NCI-H82 treated with DMSO at 0.1 percent for 48 hours (cell line): ENCODE results near the gene ARHGEF26.
"Not testable (repeated sequence)": the region's sequence is repeated elsewhere in the genome, so short reads cannot be mapped to it uniquely, and the experiment has no call there.

ENCODE experiments used
- DNase-seq: peaks from one replicate; lab custom pipeline; 2025; ENCODE audit not compliant: unreplicated experiment; lab: John Stamatoyannopoulos, UW

The ARHGEF26 gene, protein sequence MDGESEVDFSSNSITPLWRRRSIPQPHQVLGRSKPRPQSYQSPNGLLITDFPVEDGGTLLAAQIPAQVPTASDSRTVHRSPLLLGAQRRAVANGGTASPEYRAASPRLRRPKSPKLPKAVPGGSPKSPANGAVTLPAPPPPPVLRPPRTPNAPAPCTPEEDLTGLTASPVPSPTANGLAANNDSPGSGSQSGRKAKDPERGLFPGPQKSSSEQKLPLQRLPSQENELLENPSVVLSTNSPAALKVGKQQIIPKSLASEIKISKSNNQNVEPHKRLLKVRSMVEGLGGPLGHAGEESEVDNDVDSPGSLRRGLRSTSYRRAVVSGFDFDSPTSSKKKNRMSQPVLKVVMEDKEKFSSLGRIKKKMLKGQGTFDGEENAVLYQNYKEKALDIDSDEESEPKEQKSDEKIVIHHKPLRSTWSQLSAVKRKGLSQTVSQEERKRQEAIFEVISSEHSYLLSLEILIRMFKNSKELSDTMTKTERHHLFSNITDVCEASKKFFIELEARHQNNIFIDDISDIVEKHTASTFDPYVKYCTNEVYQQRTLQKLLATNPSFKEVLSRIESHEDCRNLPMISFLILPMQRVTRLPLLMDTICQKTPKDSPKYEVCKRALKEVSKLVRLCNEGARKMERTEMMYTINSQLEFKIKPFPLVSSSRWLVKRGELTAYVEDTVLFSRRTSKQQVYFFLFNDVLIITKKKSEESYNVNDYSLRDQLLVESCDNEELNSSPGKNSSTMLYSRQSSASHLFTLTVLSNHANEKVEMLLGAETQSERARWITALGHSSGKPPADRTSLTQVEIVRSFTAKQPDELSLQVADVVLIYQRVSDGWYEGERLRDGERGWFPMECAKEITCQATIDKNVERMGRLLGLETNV

GRCh38 chr3:154120961-154121700 lies at the start of gene ARHGEF26:
ARHGEF26 (plus strand) TSS chr3:154121390; CDS start chr3:154121993, 603 bp downstream.
- DNase-seq: peak; percentile 71

DNA sequence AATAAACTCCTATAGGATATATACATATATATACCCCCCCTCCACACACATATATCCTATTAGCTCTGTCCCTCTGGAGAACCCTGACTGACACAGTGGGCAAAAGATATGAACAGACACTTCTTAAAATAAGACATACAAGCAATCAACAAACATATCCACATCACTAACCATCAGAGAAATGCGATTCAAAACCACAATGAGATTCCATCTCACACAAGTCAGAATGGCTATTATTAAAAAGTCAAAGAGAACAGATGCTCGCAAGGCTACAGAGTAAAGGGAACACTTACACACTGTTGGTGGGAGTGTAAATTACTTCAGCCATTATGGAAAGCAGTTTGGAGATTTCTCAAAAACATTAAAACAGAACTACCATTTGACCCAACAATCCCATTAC lies 46.2 kb upstream of the ARHGEF26 start:
- no peak for DNase-seq

DNA sequence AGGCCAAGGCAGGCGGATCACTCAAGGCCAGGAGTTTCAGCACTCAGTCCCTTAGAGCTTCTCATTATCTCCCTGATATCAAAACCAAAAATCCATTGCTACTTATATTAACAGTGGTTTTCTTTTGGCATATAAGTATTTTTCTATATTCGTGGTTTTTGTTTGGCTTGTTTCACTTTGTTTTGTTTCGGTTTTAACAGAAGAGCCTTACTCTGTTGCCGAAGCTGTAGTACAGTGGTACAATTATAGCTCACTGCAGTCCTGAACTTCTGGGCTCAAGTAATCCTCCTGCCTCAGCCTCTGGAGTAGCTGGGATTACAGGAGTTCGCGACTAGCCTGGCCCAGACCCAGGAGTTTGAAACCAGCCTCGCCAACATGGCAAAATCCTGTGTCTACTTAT lies 42.5 kb upstream of the ARHGEF26 start:
- no peak for DNase-seq

DNA sequence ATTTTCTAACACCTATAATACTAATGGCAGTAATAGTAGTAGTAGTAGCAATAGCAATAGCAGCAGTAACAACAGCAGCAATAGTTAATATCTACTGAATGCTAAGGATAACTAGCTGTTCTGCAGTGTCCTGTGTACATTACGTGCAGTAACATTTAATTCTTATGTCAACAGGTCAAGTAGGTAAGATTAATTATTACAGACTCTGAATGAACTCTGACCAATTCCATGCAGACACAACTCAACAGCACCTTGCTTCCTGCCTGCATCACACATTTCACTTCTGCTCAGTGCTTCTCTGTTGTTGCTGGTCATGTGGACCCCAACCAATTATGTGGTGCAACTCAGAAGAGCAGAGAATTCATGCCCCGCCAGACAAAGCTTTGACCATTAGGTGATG lies 39.9 kb upstream of the ARHGEF26 start:
- DNase-seq: no peak

DNA sequence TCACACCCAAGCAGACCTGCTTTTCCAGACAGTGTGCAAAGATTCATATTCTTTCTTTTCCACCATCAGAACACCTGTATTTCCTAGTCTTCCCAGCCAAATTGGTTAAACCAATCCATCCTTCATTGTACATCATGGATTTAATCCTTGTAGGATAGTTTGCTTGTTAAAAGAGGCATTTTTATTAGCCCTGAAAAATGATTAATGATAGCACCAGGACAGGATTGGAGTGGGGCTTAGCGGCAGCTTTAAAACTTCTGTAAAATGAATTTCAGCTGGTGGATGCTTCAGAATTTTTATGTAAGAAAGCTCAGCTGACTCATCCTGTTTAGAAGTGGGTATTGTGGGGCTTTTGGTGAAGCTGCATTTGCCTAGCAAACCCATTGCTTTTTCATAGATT lies 36.1 kb upstream of the ARHGEF26 start:
- DNase-seq: no peak

GRCh38 chr3:154085799-154086198 lies 35.4 kb upstream of the ARHGEF26 start:
- no peak for DNase-seq

- no peak for DNase-seq
Observed at GRCh38 chr3:154086286-154086685, 34.9 kb upstream of the ARHGEF26 start.

DNA sequence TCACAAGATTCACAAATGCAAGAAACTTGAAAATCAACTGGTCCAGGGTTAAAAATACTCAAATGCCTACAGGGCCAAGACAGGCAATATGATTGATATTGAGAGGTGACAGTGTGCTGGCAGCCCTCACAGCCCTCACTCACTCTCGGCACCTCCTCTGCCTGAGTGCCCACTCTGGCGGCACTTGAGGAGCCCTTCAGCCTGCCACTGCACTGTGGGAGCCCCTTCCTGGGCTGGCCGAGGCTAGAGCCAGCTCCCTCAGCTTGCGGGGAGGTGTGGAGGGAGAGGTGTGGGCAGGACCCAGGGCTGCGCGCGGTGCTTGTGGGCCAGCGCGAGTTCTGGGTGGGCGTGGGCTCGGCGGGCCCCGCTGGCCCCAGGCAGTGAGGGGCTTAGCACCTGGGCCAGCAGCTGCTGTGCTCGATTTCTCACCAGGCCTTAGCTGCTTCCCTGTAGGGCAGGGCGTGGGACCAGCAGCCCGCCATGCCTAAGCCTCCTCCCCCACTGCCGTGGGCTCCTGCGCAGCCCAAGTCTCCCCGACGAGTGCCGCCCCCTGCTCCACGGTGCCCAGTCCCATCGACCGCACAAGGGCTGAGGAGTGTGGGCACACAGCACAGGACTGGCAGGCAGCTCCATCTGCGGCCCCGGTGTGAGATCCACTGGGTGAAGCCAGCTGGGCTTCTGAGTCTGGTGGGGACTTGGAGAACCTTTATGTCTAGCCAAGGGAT lies 33.3 kb upstream of the ARHGEF26 start:
- DNase-seq: not testable (repeated sequence)

DNA sequence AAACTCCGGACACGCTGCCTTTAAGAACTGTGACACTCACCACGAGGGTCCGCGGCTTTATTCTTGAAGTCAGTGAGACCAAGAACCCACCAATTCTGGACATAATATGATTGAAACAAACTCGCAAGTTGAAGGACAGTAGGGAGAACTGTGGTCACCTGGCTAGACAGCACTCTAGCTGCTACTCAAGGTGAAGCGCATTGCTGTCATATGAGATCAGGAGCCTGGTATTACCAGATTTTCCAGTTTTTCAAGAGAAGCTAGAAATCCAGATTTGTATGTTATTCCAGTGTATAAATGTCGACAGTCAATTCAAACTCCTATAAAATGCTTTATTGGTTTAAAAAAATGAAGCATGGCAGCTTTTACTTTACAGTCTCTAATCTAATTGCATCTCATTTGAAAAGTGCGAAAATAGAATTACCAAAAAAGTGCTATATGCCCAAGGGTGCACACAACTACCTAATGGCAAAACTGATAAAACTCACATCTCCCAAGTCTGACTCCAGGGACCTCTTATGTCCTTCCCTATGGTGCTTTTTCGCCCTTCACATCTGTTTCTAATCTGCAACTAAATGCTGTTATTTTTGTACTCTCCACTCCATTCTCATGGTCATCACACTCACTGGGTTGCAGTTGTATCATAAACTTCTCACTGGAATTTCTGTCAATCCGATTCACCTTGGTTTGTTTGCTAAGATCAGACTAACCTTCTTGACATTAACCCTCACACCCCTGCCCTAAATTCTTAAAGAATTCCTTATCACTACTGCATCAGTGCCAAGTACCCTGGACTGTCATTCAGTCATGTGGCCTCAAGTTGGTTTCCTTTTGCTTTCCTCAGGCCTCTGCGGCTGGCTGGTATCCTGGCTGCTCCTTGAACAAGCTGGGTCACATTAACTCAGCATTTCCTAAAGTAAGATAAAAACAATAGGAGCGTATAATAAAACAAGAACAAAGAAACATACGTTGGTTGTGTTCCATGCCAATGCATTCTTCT lies 31.5 kb upstream of the ARHGEF26 start:
- no peak for DNase-seq

- DNase-seq: no peak
Observed at GRCh38 chr3:154094051-154094450, 27.1 kb upstream of the ARHGEF26 start.

- DNase-seq: no peak
Observed at GRCh38 chr3:154095832-154096421, 25.3 kb upstream of the ARHGEF26 start.

DNA sequence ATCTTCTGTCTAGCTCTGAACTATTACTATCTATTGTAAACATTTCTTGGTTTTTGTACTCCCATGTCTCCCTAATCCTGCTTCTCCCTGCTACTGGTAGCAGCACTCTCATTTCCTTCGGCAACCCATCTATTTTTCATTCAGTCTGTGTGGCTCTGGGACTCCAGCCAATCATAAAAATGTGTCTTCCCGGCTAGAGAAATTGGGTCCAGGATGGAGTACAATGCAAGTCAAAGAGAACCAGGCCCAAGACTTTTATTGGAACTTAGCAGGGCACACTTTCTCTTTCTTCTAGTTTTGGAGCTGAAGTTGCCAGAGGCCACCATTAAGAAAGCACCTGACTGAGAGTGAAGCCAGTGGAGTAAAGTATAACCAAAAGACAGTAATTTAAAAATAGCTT lies 22.8 kb upstream of the ARHGEF26 start:
- DNase-seq: no peak

DNA sequence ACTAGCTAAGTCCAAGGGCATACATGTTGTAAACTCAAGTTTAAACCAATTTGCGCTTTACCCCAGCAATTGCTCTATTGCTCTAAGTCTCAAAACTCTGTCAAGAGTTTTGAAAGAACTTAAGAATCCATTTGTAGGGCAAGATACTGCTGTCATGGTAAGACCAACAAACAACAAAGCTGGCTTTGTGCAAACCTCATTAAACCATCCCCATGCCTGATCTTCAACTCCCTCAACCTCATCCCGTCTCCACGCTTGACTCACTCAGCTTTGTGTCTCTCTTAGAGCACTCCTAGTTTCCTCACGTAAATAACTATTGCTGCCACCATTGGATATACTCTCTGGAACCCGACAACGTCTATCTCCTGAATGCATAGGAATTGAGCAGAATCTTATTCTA lies 20.6 kb upstream of the ARHGEF26 start:
- no peak for DNase-seq

DNA sequence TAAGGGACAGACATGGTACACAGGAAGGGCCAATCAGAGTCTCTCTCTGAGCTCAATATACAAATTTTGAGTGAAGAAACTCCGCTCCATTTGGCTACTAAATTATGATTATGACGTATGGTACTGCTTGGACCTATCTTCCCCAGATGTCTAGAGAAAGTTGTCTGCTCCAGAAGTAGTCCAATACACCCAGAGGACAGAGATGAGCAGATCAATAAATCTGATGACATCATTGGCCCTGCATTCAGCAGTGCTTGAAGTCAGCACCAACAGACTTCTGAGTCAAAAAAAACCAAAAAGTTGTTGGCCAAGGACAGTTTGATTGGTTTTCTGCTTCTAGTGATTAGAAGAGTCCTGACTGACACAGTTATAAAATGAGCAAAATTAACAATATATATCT lies 19.9 kb upstream of the ARHGEF26 start:
- DNase-seq: no peak

GRCh38 chr3:154102225-154102624 lies 19.0 kb upstream of the ARHGEF26 start:
- no peak for DNase-seq

DNA sequence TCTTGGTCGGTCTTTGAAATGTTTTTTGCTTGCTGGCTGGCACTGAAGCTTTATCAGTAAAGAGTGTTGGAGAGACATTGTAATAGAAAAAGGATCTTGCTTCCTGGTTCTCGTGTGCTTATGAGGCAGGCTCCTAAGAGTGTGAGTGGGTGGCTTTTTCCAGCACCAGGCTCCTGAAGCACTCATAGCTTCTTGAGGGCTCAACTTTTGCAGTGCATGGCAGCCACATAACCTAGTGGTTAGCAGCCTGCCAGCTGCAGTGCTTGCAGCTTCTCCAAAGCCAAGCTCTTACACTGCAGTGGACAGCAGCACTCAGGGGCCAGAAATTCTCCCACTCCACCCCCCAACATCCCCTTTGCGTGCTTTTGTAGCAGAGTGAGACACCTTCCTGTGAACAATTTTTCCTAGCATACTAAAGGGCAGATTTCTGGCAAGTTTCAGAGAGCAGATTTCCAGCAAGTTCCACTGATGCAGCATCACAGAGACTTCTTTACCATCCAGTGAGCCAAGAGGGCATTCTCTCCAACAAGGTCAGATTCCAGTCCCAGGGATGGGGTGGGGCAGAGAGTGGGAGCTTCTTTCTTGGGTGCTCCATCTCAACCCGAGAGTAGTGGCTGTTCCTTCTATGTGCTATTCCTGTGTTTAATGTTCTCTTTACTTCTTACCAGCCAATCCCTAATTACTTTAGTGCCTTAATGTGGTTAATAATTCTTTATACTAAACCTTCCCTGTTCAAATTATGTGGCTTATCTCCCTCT lies 15.8 kb upstream of the ARHGEF26 start:
- peak; percentile 20 for DNase-seq

- DNase-seq: no peak
Observed at GRCh38 chr3:154111365-154111935, 9.7 kb upstream of the ARHGEF26 start.
